Measurements from ENCODE around the gene BMERB1.

- TF ChIP-seq CTCF (IDR thresholded peaks at IDR 0.05), result no peak
- no peak for TF ChIP-seq POLR2AphosphoS5 (IDR thresholded peaks at IDR 0.05)
- TF ChIP-seq POLR2A (IDR thresholded peaks at IDR 0.05), result no peak
Observed at GRCh38 chr16:15594711-15595320, 160.4 kb downstream of the BMERB1 start.
